Measurements from ENCODE around the gene AKAP6. TPM values are rescaled to one million over a fixed set of nuclear protein-coding genes. Genes with fewer than 3 reads are reported as not detected.

AKAP6 gene
- total RNA-seq, 3 donors from 2014 or later = 1.1 to 9.1 (median 4.6) TPM

DNA sequence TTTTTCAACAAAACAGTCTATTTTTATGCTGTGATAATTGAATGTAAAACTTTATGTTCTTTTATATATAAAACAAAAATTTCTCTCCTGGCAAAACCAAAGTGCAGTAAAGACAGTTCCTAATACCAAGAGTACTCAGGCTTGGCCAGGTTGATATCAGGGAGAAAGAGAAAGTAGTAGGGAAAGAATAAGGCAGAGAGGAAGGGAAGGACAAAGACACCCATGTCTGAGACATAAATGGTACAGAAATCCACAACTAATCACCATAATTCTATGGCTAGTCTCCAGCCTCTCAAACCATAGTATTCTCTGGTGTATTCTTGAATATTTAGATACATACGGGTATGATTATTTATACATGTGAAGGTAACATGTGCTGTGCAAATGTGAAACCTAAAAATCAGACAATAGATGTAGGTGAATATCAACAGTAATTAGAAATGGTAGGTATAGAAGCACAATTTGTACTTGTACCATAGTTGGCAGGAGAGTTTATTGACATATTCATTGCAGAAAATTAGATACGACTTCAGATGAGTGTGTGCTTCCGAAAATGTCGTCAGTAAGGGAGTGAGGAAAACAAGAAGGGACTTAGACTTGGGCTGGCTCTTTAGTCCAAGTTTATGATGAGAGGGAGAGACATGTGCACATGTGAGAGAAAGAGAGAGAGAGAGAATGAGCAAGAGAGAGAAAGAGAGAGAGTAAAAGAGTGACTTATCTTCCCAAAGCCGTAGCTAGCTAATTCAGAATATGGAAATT is 378.8 kb downstream of the AKAP6 start:
- Histone ChIP-seq H3K9me3 (no peaks in the 10 kb centered on the region), H3K27ac (peak overlapping the region in 1 of 2 donors; percentile 69), H3K27me3 (no peaks in the 10 kb centered on the region), H3K36me3 (no peaks in the 10 kb centered on the region), H3K4me3 (no peak overlapping the region), H3K4me1 (no peaks in the 10 kb centered on the region)
- intact Hi-C loops (cut with DNase I; ENCODE audit: low total_unique reads) = no loop called here
- DNase-seq (ENCODE audit: low spot score in 2 of 2) = no peak
- TF ChIP-seq, protein P1, sequence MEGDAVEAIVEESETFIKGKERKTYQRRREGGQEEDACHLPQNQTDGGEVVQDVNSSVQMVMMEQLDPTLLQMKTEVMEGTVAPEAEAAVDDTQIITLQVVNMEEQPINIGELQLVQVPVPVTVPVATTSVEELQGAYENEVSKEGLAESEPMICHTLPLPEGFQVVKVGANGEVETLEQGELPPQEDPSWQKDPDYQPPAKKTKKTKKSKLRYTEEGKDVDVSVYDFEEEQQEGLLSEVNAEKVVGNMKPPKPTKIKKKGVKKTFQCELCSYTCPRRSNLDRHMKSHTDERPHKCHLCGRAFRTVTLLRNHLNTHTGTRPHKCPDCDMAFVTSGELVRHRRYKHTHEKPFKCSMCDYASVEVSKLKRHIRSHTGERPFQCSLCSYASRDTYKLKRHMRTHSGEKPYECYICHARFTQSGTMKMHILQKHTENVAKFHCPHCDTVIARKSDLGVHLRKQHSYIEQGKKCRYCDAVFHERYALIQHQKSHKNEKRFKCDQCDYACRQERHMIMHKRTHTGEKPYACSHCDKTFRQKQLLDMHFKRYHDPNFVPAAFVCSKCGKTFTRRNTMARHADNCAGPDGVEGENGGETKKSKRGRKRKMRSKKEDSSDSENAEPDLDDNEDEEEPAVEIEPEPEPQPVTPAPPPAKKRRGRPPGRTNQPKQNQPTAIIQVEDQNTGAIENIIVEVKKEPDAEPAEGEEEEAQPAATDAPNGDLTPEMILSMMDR (IDR thresholded peaks at IDR 0.05) = no peak
- no peak for TF ChIP-seq POLR2A (IDR thresholded peaks at IDR 0.05)
- no peak for TF ChIP-seq POLR2AphosphoS5 (IDR thresholded peaks at IDR 0.05)

DNA sequence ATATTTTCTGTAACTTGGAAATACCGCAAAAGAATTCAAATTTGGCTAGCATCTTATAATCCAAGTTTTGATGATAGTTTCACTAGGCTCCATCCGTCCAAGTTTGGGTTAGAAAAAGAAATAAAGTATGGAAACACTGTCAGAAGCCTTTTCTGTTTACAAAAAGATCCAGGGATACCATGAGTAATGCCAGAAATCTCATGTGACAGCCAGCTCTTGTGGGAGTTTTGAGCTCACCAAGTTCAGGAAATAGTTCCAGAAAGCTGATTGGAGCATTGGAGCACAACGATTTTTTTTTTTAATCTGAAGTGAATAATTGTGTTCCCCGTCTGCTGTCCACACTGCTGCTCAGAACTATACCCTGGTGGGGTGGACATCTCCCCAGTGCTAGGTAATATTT is 379.9 kb downstream of the AKAP6 start:
- Histone ChIP-seq H3K4me3 (peak overlapping the region in 1 of 3 donors; percentile 26), H3K36me3 (no peaks in the 10 kb centered on the region), H3K4me1 (no peaks in the 10 kb centered on the region), H3K9me3 (no peaks in the 10 kb centered on the region), H3K27ac (peak overlapping the region; percentile 69 to 73), H3K27me3 (no peaks in the 10 kb centered on the region)
- DNase-seq (ENCODE audit: low spot score in 2 of 2) = peak in 1 of 2 donors; percentile 32
- peak in 1 of 3 donors; percentile 34 for TF ChIP-seq POLR2AphosphoS5 (IDR thresholded peaks at IDR 0.05)
- no peak for TF ChIP-seq POLR2A (IDR thresholded peaks at IDR 0.05)
- TF ChIP-seq, protein P1 (IDR thresholded peaks at IDR 0.05) = no peak
- intact Hi-C loops (cut with DNase I; ENCODE audit: low total_unique reads) = no loop called here

DNA sequence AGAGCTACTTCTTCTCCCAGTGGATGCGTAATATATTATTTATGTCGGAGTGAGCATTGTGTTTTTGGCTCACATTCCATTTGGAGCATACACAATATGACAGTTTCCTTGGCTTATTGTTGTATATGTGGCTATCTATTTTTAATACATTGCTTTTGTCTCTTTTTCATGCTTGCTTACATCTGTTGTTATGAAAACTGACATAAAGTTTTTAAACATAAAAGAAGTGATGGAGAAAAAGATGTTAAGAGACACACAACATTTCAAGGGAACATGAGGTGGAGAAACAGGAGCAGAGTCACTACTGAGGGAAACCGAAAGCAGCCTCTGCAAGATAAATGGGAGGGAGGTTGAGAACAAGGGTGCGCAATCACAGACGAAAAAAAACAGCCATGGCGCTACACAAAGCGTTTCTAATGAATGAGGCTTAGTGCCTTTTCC is 381.2 kb downstream of the AKAP6 start:
- TF ChIP-seq, protein P1 (IDR thresholded peaks at IDR 0.05) = no peak
- Histone ChIP-seq H3K4me3 (no peak overlapping the region), H3K4me1 (no peaks in the 10 kb centered on the region), H3K36me3 (no peaks in the 10 kb centered on the region), H3K9me3 (no peaks in the 10 kb centered on the region), H3K27me3 (no peaks in the 10 kb centered on the region), H3K27ac (no peak overlapping the region)
- no peak for DNase-seq (ENCODE audit: low spot score in 2 of 2)
- intact Hi-C loops (cut with DNase I; ENCODE audit: low total_unique reads) = no loop called here

DNA sequence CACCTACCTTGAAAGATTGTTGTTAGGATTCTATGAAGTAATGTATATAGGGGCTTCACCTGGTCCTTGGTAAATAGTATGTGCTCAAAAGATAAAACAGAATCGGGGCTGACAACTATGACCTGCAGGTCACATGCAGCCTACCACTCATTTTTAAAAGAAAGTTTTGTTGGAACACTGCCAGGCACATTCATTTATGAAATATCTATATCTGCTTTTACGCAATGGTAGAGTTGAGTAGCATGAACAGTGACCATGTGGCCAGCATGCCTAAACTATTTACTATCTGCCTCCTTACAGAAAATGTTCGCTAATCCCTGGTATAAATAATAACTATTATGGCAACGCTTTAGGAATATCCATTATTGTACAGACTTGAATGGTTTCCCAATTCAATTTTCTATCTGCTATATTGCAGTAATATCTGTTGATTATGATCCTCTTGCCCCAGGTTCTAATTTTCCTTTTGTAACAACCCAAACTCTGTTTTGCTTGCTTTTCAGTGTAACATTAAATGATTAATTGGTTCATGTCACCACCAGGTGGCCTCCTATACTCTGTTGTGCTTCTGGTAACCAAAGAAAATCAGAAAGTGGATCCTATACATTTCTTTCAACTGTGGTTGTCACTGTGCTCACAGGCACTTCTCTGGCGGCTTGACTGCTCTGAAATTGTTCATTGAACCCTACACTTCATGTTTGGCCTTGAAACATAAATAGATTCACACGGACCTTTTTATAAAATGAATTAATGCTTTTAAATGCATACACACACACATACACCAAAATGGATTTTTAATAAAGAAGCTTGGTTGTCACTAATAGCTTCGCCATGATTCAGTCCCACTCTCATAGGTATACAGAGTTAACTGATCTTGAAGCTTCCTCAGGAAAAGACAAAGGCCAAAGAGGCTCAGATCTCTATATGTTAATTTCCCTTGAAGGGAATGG is 381.9 kb downstream of the AKAP6 start:
- intact Hi-C loops (cut with DNase I; ENCODE audit: low total_unique reads) = no loop called here
- Histone ChIP-seq H3K9me3 (no peaks in the 10 kb centered on the region), H3K27me3 (no peaks in the 10 kb centered on the region), H3K36me3 (no peaks in the 10 kb centered on the region), H3K4me1 (no peaks in the 10 kb centered on the region), H3K27ac (no peak overlapping the region), H3K4me3 (no peak overlapping the region)
- TF ChIP-seq, protein P1 (IDR thresholded peaks at IDR 0.05) = peak in 2 of 3 donors; percentile 42 to 54
- TF ChIP-seq POLR2AphosphoS5 (IDR thresholded peaks at IDR 0.05) = no peak
- DNase-seq (ENCODE audit: low spot score in 2 of 2) = no peak

DNA sequence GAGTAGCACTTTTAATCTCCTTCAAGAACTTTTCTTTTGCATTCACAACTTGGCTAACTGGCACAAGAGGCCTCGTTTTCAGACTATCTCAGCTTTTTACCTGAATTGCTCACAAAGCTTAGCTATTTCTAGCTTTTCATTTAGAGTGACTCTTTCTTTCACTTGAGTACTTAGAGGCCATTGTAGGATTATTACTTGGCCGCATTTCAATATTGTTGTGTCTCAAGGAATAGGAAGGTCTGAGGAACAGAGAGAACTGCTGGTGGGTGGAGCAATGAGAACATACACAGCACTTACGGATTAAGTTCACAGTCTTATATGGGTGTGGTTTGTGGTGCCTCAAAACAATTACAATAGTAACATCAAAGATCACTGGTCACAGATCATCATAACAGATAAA is 384.8 kb downstream of the AKAP6 start:
- intact Hi-C loops (cut with DNase I; ENCODE audit: low total_unique reads) = no loop called here
- TF ChIP-seq, protein P1 (IDR thresholded peaks at IDR 0.05) = no peak
- TF ChIP-seq POLR2A (IDR thresholded peaks at IDR 0.05) (no peak), POLR2AphosphoS5 (IDR thresholded peaks at IDR 0.05) (no peak)
- no peak overlapping the region for H3K4me3 ChIP-seq
- no peak for DNase-seq (ENCODE audit: low spot score in 2 of 2)
- H3K27ac ChIP-seq = no peak overlapping the region
- no peaks in the 10 kb centered on the region for H3K9me3 ChIP-seq
- H3K4me1 ChIP-seq = no peaks in the 10 kb centered on the region
- no peaks in the 10 kb centered on the region for H3K36me3 ChIP-seq
- no peaks in the 10 kb centered on the region for H3K27me3 ChIP-seq
